SK-N-SH treated with all-trans-retinoic acid at 6 μM for 48 hours (cell line): ENCODE measurements around the gene SLC25A41.

Experiments
- CSRNP3 ChIP-seq: fragments of 250-450 bp; sonication (Bioruptor Pico); IDR thresholded peaks from 2 replicates; pipeline ENCODE4 v1.5.1; 2021; ENCODE audit warnings: mild to moderate bottlenecking, moderate library complexity
- GLIS3 ChIP-seq: fragments of 250-450 bp; sonication (Bioruptor Pico); IDR thresholded peaks from 2 replicates; pipeline ENCODE4 v1.5.0; 2020; ENCODE audit warnings: mild to moderate bottlenecking, moderate library complexity
- PATZ1 ChIP-seq: fragments of 250-450 bp; sonication (Bioruptor Pico); IDR thresholded peaks from 2 replicates; pipeline ENCODE4 v1.8.0; 2020; ENCODE audit warnings: mild to moderate bottlenecking, moderate library complexity, borderline replicate concordance
- ZC3H10 ChIP-seq: fragments of 250-450 bp; sonication (Bioruptor Pico); IDR thresholded peaks from 2 replicates; pipeline ENCODE4 v1.5.1; 2021; ENCODE audit warnings: mild to moderate bottlenecking, moderate library complexity
- TF ChIP-seq, protein P1 (sequence below): fragments of 250-450 bp; sonication (Bioruptor Pico); IDR thresholded peaks from 2 replicates; pipeline ENCODE4 v1.5.0; 2020; ENCODE audit warnings: mild to moderate bottlenecking, moderate library complexity

DNA sequence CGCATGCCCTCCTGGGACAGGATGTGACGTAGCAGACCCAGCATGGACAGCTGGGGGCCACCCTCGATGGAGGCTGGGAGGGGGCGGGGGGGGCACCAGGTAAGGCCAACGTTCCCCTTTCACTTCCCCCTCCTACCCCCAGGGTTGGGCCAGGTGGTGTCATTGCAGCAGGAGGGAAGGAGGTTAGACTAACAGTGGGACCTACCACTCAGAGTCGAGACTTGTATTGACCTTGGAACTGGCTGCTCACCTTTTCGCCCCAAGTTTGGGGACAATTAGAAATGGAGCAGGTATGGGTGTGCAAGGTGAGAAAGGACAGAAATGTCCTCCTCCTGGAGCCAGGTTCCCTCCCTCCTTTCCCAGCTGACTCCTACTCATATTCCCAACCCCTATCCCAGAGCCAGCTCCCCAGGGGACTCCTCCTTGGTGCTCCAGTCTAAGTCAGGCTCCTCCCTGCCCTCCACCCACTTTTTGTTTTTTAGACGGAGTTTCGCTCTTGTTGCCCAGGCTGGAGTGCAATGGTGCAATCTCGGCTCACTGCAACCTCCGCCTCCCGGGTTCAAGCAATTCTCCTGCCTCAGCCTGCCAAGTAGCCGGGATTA is 8.6 kb upstream of the SLC25A41 start:
- TF ChIP-seq GLIS3 (no peak), CSRNP3 (CRISPR knock-in tag) (no peak), ZC3H10 (no peak), PATZ1 (CRISPR knock-in tag) (no peak)
- TF ChIP-seq, protein P1, sequence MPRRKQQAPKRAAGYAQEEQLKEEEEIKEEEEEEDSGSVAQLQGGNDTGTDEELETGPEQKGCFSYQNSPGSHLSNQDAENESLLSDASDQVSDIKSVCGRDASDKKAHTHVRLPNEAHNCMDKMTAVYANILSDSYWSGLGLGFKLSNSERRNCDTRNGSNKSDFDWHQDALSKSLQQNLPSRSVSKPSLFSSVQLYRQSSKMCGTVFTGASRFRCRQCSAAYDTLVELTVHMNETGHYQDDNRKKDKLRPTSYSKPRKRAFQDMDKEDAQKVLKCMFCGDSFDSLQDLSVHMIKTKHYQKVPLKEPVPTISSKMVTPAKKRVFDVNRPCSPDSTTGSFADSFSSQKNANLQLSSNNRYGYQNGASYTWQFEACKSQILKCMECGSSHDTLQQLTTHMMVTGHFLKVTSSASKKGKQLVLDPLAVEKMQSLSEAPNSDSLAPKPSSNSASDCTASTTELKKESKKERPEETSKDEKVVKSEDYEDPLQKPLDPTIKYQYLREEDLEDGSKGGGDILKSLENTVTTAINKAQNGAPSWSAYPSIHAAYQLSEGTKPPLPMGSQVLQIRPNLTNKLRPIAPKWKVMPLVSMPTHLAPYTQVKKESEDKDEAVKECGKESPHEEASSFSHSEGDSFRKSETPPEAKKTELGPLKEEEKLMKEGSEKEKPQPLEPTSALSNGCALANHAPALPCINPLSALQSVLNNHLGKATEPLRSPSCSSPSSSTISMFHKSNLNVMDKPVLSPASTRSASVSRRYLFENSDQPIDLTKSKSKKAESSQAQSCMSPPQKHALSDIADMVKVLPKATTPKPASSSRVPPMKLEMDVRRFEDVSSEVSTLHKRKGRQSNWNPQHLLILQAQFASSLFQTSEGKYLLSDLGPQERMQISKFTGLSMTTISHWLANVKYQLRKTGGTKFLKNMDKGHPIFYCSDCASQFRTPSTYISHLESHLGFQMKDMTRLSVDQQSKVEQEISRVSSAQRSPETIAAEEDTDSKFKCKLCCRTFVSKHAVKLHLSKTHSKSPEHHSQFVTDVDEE, result no peak
